ENCODE data around the gene ATG16L1. TPM values are rescaled to one million over a fixed set of nuclear protein-coding genes. Genes with fewer than 3 reads are reported as not detected.

Gene ATG16L1
- total RNA-seq, 2 experiments from 2014 or later, result 31.8 to 44.9 TPM

GRCh38 chr2:233252227-233252626 is 754 bp downstream of the ATG16L1 start:
- POLR2A ChIA-PET, result interaction anchor here (0.6 kb wide), 1 partner anchor 43 kb away, joined by 3 read pairs; no protein-coding TSS in a partner anchor
- H4K20me1 ChIP-seq (ENCODE audit: insufficient read depth, low read length), result peaks cover 24% of the 10 kb centered on the region
- intact Hi-C loops (cut with micrococcal nuclease; ENCODE audit: unreplicated experiment), result no loop called here
- peak overlapping the region; percentile 22 for H2AFZ ChIP-seq (ENCODE audit: low read length)
- peaks cover 37% of the 10 kb centered on the region for H3K36me3 ChIP-seq (ENCODE audit: insufficient read depth, low read length)
- H3K4me3 ChIP-seq (ENCODE audit: low read depth, low read length, poor library complexity, severe bottlenecking), result peak overlapping the region; percentile 96
- DNase-seq (ENCODE audit: low spot score), result peak; percentile 27
- no peaks in the 10 kb centered on the region for H3K9me2 ChIP-seq (ENCODE audit: insufficient read depth, low read length)
- H3K79me2 ChIP-seq (ENCODE audit: insufficient read depth, low read depth, low read length), result peaks cover 49% of the 10 kb centered on the region
- peaks cover 41% of the 10 kb centered on the region for H3K4me1 ChIP-seq (ENCODE audit: insufficient read depth, low read length, poor library complexity, severe bottlenecking)
- CTCF ChIA-PET (ENCODE audit: unreplicated experiment), result interaction anchor here (1.2 kb wide), 1 partner anchor 16 kb away, joined by 3 read pairs; no protein-coding TSS in a partner anchor
- peak overlapping the region; percentile 49 for H3K27ac ChIP-seq (ENCODE audit: low read depth, low read length, poor library complexity, severe bottlenecking)
- H3K4me2 ChIP-seq (ENCODE audit: low read length), result peak overlapping the region; percentile 95
- TF ChIP-seq EZH2phosphoT487 (IDR thresholded peaks at IDR 0.05; ENCODE audit: borderline replicate concordance, low read depth, low read length), result no peak
- no peak for TF ChIP-seq CTCF (conservative IDR thresholded peaks at IDR 0.05; ENCODE audit: low read length)
- no TSS peak for BruUV-seq (replicated peaks)
- H3K9me3 ChIP-seq (ENCODE audit: low read length), result peaks cover 10% of the 10 kb centered on the region; the same call in 1 of the 2 replicates

- TF ChIP-seq EZH2phosphoT487 (IDR thresholded peaks at IDR 0.05; ENCODE audit: borderline replicate concordance, low read depth, low read length) (no peak), CTCF (conservative IDR thresholded peaks at IDR 0.05; ENCODE audit: low read length) (no peak)
- ChIA-PET CTCF (ENCODE audit: unreplicated experiment) (no interaction called here), POLR2A (no interaction called here)
- Histone ChIP-seq H3K79me2 (ENCODE audit: insufficient read depth, low read depth, low read length) (peaks cover 54% of the 10 kb centered on the region), H3K27ac (ENCODE audit: low read depth, low read length, poor library complexity, severe bottlenecking) (no peak overlapping the region), H2AFZ (ENCODE audit: low read length) (no peak overlapping the region), H3K9me3 (ENCODE audit: low read length) (peaks cover 7% of the 10 kb centered on the region; the same call in 1 of the 2 replicates), H3K4me2 (ENCODE audit: low read length) (no peak overlapping the region), H3K9me2 (ENCODE audit: insufficient read depth, low read length) (no peaks in the 10 kb centered on the region), H3K36me3 (ENCODE audit: insufficient read depth, low read length) (peaks cover 65% of the 10 kb centered on the region), H3K4me3 (ENCODE audit: low read depth, low read length, poor library complexity, severe bottlenecking) (no peak overlapping the region), H4K20me1 (ENCODE audit: insufficient read depth, low read length) (peaks cover 24% of the 10 kb centered on the region), H3K4me1 (ENCODE audit: insufficient read depth, low read length, poor library complexity, severe bottlenecking) (peaks cover 33% of the 10 kb centered on the region)
- intact Hi-C loops (cut with micrococcal nuclease; ENCODE audit: unreplicated experiment), result loop anchor here (5.0 kb wide), 1 partner anchor 187 kb away; no protein-coding TSS in a partner anchor
- no peak for DNase-seq (ENCODE audit: low spot score)
- BruUV-seq (replicated peaks), result no TSS peak
Measured at GRCh38 chr2:233255151-233255550, 3.7 kb downstream of the ATG16L1 start.

- BruUV-seq (replicated peaks), result no TSS peak
- Histone ChIP-seq H3K36me3 (ENCODE audit: insufficient read depth, low read length) (peaks cover 74% of the 10 kb centered on the region), H3K79me2 (ENCODE audit: insufficient read depth, low read depth, low read length) (peaks cover 56% of the 10 kb centered on the region), H3K27ac (ENCODE audit: low read depth, low read length, poor library complexity, severe bottlenecking) (no peak overlapping the region), H3K4me2 (ENCODE audit: low read length) (no peak overlapping the region), H3K9me2 (ENCODE audit: insufficient read depth, low read length) (no peaks in the 10 kb centered on the region), H3K4me1 (ENCODE audit: insufficient read depth, low read length, poor library complexity, severe bottlenecking) (peaks cover 29% of the 10 kb centered on the region), H4K20me1 (ENCODE audit: insufficient read depth, low read length) (peaks cover 24% of the 10 kb centered on the region), H2AFZ (ENCODE audit: low read length) (no peak overlapping the region), H3K4me3 (ENCODE audit: low read depth, low read length, poor library complexity, severe bottlenecking) (no peak overlapping the region), H3K9me3 (ENCODE audit: low read length) (no peaks in the 10 kb centered on the region)
- POLR2A ChIA-PET, result interaction anchor here (0.6 to 0.7 kb wide), 3 partner anchors 54 to 516 kb away, joined by 3 to 5 read pairs (median 3); no protein-coding TSS in a partner anchor
- intact Hi-C loops (cut with micrococcal nuclease; ENCODE audit: unreplicated experiment), result loop anchor here (5.0 kb wide), 1 partner anchor 186 kb away; no protein-coding TSS in a partner anchor
- DNase-seq (ENCODE audit: low spot score), result no peak
- no peak for TF ChIP-seq CTCF (conservative IDR thresholded peaks at IDR 0.05; ENCODE audit: low read length)
- TF ChIP-seq EZH2phosphoT487 (IDR thresholded peaks at IDR 0.05; ENCODE audit: borderline replicate concordance, low read depth, low read length), result no peak
- CTCF ChIA-PET (ENCODE audit: unreplicated experiment), result no interaction called here
Measured at GRCh38 chr2:233256048-233256447, 4.6 kb downstream of the ATG16L1 start.
